GM12878 (cell line): ENCODE data around the gene PREX1. TPM values are rescaled to one million over a fixed set of nuclear protein-coding genes. Genes with fewer than 3 reads are reported as not detected.

Source experiments
- ATAC-seq: fragments of 200-7000 bp; cut with Tn5 transposase; 3 replicates; pipeline ENCODE4 v1.9.1; 2020; ENCODE audit warnings: mild to moderate bottlenecking, moderate library complexity
- BruUV-seq: library from RNA; stranded (reverse); fragments of 400-500 nt; replicated peaks from 2 replicates; lab custom pipeline; 2021; lab: Mats Ljungman, UMichigan
- CTCF ChIA-PET: fragments of 300-600 bp; sonication (Branson Sonifier 250); formaldehyde crosslinking; extraction: SDS; loops from one replicate; lab custom pipeline; 2021; ENCODE audit warnings: inconsistent platforms; lab: Yijun Ruan, JAX
- POLR2A ChIA-PET: fragments of 350-600 bp; formaldehyde crosslinking; extraction: SDS; loops from one replicate; lab custom pipeline; 2021; ENCODE audit warnings: inconsistent platforms; lab: Charles Lee
- RAD21 ChIA-PET: fragments of 300-600 bp; sonication (Branson Sonifier 250); formaldehyde crosslinking; loops from one replicate; lab custom pipeline; 2023; ENCODE audit warnings: antibody characterized with exemption; ENCODE audit not compliant: unreplicated experiment; lab: Charles Lee
- SMC1A ChIA-PET: fragments of 300-600 bp; sonication (Branson Sonifier 250); formaldehyde crosslinking; loops from one replicate; lab custom pipeline; 2023; ENCODE audit not compliant: unreplicated experiment, uncharacterized antibody; lab: Charles Lee
- DNase-seq: peaks from one replicate; pipeline ENCODE4 v3.0.0-alpha.2; 2011; ENCODE audit warnings: low read depth, low spot score
- FAIRE-seq: peaks from 3 replicates; lab custom pipeline; 2011; peaks lifted over from hg19 to GRCh38; lab: Jason Lieb, UNC
- H2AFZ ChIP-seq: 2 replicates; pipeline ENCODE4 v1.6.0; 2011; ENCODE audit warnings: low read depth, low read length, control low read depth; ENCODE audit not compliant: control insufficient read depth
- H3K27ac ChIP-seq: 2 replicates; pipeline ENCODE4 v1.5.1; 2011; ENCODE audit warnings: control low read depth; ENCODE audit not compliant: control insufficient read depth, insufficient read depth
- H3K27me3 ChIP-seq, 2 experiments: replicated peaks in 1 of 2; 2 replicates each; pipeline versions ENCODE4 v1.6.0 to v1.6.1; 2011; ENCODE audit warnings: low read length in 1 of 2; ENCODE audit not compliant: control insufficient read depth in 2 of 2, insufficient read depth in 2 of 2
- H3K36me3 ChIP-seq, 2 experiments: 2 replicates each; pipeline ENCODE4 v1.5.1; 2011; ENCODE audit warnings: low read length in 1 of 2; ENCODE audit not compliant: control insufficient read depth in 2 of 2, insufficient read depth in 2 of 2
- H3K4me1 ChIP-seq: 2 replicates; pipeline ENCODE4 v1.6.1; 2011; ENCODE audit warnings: mild to moderate bottlenecking, low read length, moderate library complexity, mixed read lengths; ENCODE audit not compliant: control insufficient read depth, insufficient read depth
- H3K4me2 ChIP-seq: 2 replicates; pipeline ENCODE4 v1.6.0; 2011; ENCODE audit warnings: control low read depth; ENCODE audit not compliant: control insufficient read depth, insufficient read depth
- H3K4me3 ChIP-seq: fragments of 200-600 bp; sonication (generic); 2 replicates; pipeline ENCODE4 v1.5.1; 2016
- H3K79me2 ChIP-seq: 2 replicates; pipeline ENCODE4 v1.6.0; 2011; ENCODE audit warnings: low read length; ENCODE audit not compliant: control insufficient read depth, insufficient read depth
- H3K9ac ChIP-seq: 2 replicates; pipeline ENCODE4 v1.8.0; 2011; ENCODE audit warnings: low read length, control low read depth, mixed read lengths; ENCODE audit not compliant: control insufficient read depth, insufficient read depth
- H3K9me3 ChIP-seq: replicated peaks from 3 replicates; pipeline ENCODE4 v1.5.1; 2011; ENCODE audit warnings: mild to moderate bottlenecking, low read length; ENCODE audit not compliant: control insufficient read depth, insufficient read depth
- H4K20me1 ChIP-seq: 2 replicates; pipeline ENCODE4 v1.6.0; 2011; ENCODE audit not compliant: control insufficient read depth, insufficient read depth
- BRCA1 ChIP-seq: IDR thresholded peaks from 2 replicates; pipeline ENCODE4 v1.6.1; 2011; ENCODE audit warnings: low read depth, low read length, improper control_type of control experiment
- EGR1 ChIP-seq, 2 experiments: IDR thresholded peaks; 1 replicate in 1 of 2; 2 replicates in 1 of 2; pipeline ENCODE4 v1.6.1; 2011 to 2012; ENCODE audit warnings: low read depth in 2 of 2, low read length in 2 of 2, borderline replicate concordance in 1 of 2, mild to moderate bottlenecking in 1 of 2, moderate library complexity in 1 of 2
- EP300 ChIP-seq, 2 experiments: fragments of 150-350 bp in 1 of 2; IDR thresholded peaks; 2 replicates each; pipeline ENCODE4 v1.6.1; 2011 to 2012; ENCODE audit warnings: low read depth in 2 of 2, low read length in 2 of 2, borderline replicate concordance in 1 of 2, improper control_type of control experiment in 1 of 2, inconsistent platforms in 1 of 2; ENCODE audit not compliant: control insufficient read depth in 1 of 2
- IRF4 ChIP-seq: IDR thresholded peaks from 2 replicates; pipeline ENCODE4 v1.6.1; 2011; ENCODE audit warnings: low read depth, low read length
- MXI1 ChIP-seq: fragments of 150-350 bp; IDR thresholded peaks from 2 replicates; pipeline ENCODE4 v1.6.1; 2011; ENCODE audit warnings: low read depth, mild to moderate bottlenecking, inconsistent platforms, low read length, improper control_type of control experiment
- NR2C2 ChIP-seq: IDR thresholded peaks from 2 replicates; pipeline ENCODE4 v1.6.1; 2011; ENCODE audit warnings: borderline replicate concordance, low read depth; ENCODE audit not compliant: control insufficient read depth, insufficient read length
- RAD21 ChIP-seq: IDR thresholded peaks from 2 replicates; pipeline ENCODE4 v1.6.1; 2011; ENCODE audit warnings: mild to moderate bottlenecking, low read depth, low read length, moderate library complexity; ENCODE audit not compliant: insufficient read depth
- RFX5 ChIP-seq: IDR thresholded peaks from 2 replicates; pipeline ENCODE4 v1.6.1; 2011; ENCODE audit warnings: low read depth, low read length, improper control_type of control experiment
- SMAD5 ChIP-seq: IDR thresholded peaks from 2 replicates; pipeline ENCODE4 v1.6.1; 2016; ENCODE audit warnings: antibody characterized with exemption, low read depth
- SMARCA5 ChIP-seq: fragments of 450-650 bp; IDR thresholded peaks from 2 replicates; pipeline ENCODE4 v1.6.1; 2017; ENCODE audit warnings: mild to moderate bottlenecking
- TARDBP ChIP-seq: IDR thresholded peaks from 2 replicates; pipeline ENCODE4 v1.6.1; 2016; ENCODE audit warnings: borderline replicate concordance
- TBL1XR1 ChIP-seq: IDR thresholded peaks from 2 replicates; pipeline ENCODE4 v1.6.1; 2012; ENCODE audit warnings: low read depth, low read length, improper control_type of control experiment
- ZNF217 ChIP-seq: fragments of 450-650 bp; IDR thresholded peaks from 2 replicates; pipeline ENCODE4 v1.6.1; 2017; ENCODE audit warnings: antibody characterized with exemption, mild to moderate bottlenecking
- ZNF274 ChIP-seq: IDR thresholded peaks from one replicate; pipeline ENCODE4 v1.8.0; 2011; ENCODE audit not compliant: insufficient read length, insufficient read depth
- ZNF622 ChIP-seq: fragments of 450-650 bp; IDR thresholded peaks from 2 replicates; pipeline ENCODE4 v1.6.1; 2017; ENCODE audit warnings: mild to moderate bottlenecking, inconsistent platforms
- ZNF687 ChIP-seq: fragments of 450-650 bp; IDR thresholded peaks from 2 replicates; pipeline ENCODE4 v1.6.1; 2017; ENCODE audit warnings: mild to moderate bottlenecking, moderate library complexity
- WGBS: methylation state at CpG from one replicate; pipeline ENCODE4 v1.1.6; 2016; ENCODE audit warnings: low lambda C conversion rate; ENCODE audit not compliant: insufficient replicate concordance, insufficient coverage; ENCODE audit errors: missing lambda C conversion rate; 5-methylcytosine and 5-hydroxymethylcytosine counted together
- in situ Hi-C: fragments of 300-500 bp; cut with MboI; formaldehyde crosslinking; loops from 9 replicates; pipeline ENCODE4 v1.14.3; 2018; ENCODE audit warnings: mixed read lengths
- intact Hi-C: fragments of 100-400 bp; cut with micrococcal nuclease; formaldehyde crosslinking; loops from one replicate; pipeline ENCODE4 v1.14.2; 2022; ENCODE audit not compliant: unreplicated experiment
- polyA plus RNA-seq, 11 experiments: library from polyadenylated mRNA; depleted of rRNA in 4 of 11; unstranded in 6 of 11; stranded (reverse) in 5 of 11; fragments of >200 nt; fragmentation: Nextera tagmentation in 4 of 11; fragmentation: Illumina TruSeq in 1 of 11; extraction: Ambion mirVana in 4 of 11; extraction: Trizol in 1 of 11; gene quantifications; 1 replicate in 1 of 11; 2 replicates in 10 of 11; pipeline versions ENCODE4 v1.2.1 to v1.2.3, GENCODE V29; 2011 to 2016; ENCODE audit warnings: inconsistent platforms in 2 of 11, missing spikeins in 2 of 11, low read depth in 1 of 11
- total RNA-seq, 4 experiments: library from RNA; depleted of rRNA in 3 of 4; stranded (reverse); fragments of >200 nt in 3 of 4; fragmentation: Illumina TruSeq in 1 of 4; extraction: Trizol in 1 of 4; gene quantifications; 2 replicates each; pipeline versions ENCODE4 v1.2.1 to v1.2.3, GENCODE V29; 2013 to 2021

PREX1 gene
- total and polyA plus RNA-seq, 10 of the 15 experiments (the other 5 are each of a cell fraction or from before 2014, with no cell fraction given) = 2.6 to 114 (median 38.9) TPM

- in situ Hi-C loops = no loop called here
- CTCF ChIA-PET = no interaction called here
- Histone ChIP-seq H4K20me1 (no peaks in the 10 kb centered on the region; the same call in 1 of the 2 replicates), H3K4me2 (no peak overlapping the region), H3K27me3 (no peaks in the 10 kb centered on the region), H3K36me3 (peaks cover 0 to 4% of the 10 kb centered on the region in 2 experiments; a peak in 3 of 4 replicates), H3K9me3 (no peaks in the 10 kb centered on the region), H3K9ac (no peak overlapping the region), H3K79me2 (peaks cover 92% of the 10 kb centered on the region), H2AFZ (no peak overlapping the region), H3K4me1 (peaks cover 48% of the 10 kb centered on the region), H3K27ac (no peak overlapping the region), H3K4me3 (no peak overlapping the region)
- RAD21 ChIA-PET = interaction anchor here (0.7 kb wide), 1 partner anchor 27 kb away, joined by 3 read pairs; no protein-coding TSS in a partner anchor
- POLR2A ChIA-PET = no interaction called here
- no peak for TF ChIP-seq SMAD5
- no peak for TF ChIP-seq TARDBP
- no peak for TF ChIP-seq MXI1
- TF ChIP-seq EP300 (IDR thresholded peaks at IDR 0.05; ENCODE audit: borderline replicate concordance in 1 of 2, control insufficient read depth in 1 of 2, low read depth in 2 of 2, low read length in 2 of 2) = no peak
- TF ChIP-seq RAD21 = no peak
- TF ChIP-seq ZNF274 = no peak
- TF ChIP-seq RFX5 = no peak
- TF ChIP-seq IRF4 = no peak
- TF ChIP-seq ZNF217 = no peak
- no peak for TF ChIP-seq ZNF687
- TF ChIP-seq NR2C2 = no peak
- no peak for TF ChIP-seq EGR1 (IDR thresholded peaks at IDR 0.05; ENCODE audit: borderline replicate concordance in 1 of 2, low read depth in 2 of 2, low read length in 2 of 2)
- no peak for TF ChIP-seq SMARCA5
- TF ChIP-seq ZNF622 = no peak
- no peak for TF ChIP-seq BRCA1
- TF ChIP-seq TBL1XR1 = no peak
- FAIRE-seq = no peak
- BruUV-seq = no TSS peak
- intact Hi-C loops = no loop called here
- SMC1A ChIA-PET = interaction anchor here (0.9 to 3.4 kb wide), 3 partner anchors 11 to 84 kb away, joined by 3 to 8 read pairs (median 7); no protein-coding TSS in a partner anchor
- no peak for DNase-seq
- no peak for ATAC-seq
- WGBS = 22% methylated on average over 5 of the region's 5 CpGs
These were observed 32.1 kb downstream of the PREX1 start for GRCh38 chr20:48795732-48796131.
